Inferior parietal cortex (tissue), 1 donor: Measurements from ENCODE around the gene CHCHD6.

Experiments
- DNase-seq: peaks from one replicate; pipeline ENCODE4 v3.0.0-alpha.2; 2016; ENCODE audit errors: extremely low spot score

The CHCHD6 gene

DNA sequence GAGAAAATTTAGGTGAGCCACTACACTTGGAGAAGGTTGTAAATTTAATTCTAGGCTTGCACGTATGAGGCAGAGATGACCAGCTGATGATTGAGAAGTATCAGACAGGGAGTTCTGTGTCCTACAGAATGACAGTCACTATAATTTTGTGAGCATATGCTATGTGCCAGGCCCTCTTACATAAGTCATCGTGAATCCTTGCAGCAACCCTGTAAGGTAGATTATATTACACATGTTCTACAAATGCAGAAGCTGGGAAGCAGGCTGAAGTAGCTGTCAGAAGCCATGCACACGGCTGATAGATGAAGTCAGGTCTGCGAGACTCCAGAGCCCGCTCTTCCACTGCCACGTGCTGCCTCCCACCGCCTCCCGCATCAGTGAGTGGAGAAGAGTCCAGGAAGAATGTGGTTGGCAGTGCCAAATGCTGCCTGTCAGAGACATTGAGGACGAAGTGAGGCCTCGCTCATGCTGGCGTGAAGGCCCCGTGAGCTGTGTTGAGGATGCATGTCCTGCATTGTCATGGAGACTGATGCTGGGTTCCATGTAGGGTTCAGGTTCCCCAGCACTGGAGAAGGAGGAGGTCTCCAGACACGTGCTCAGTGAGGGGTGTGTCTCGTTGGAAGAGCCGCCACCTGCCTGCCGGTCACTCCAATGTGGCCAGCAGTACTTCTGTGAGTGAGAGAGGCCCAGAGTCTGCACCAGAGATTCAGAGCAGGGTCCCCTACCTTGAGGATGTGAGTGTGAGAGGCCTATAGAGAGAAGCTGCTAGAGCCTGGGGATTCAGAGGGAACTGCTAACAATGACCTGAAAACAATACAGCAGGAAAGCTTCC, 155.6 kb downstream of the CHCHD6 start:
- no peak for DNase-seq

DNA sequence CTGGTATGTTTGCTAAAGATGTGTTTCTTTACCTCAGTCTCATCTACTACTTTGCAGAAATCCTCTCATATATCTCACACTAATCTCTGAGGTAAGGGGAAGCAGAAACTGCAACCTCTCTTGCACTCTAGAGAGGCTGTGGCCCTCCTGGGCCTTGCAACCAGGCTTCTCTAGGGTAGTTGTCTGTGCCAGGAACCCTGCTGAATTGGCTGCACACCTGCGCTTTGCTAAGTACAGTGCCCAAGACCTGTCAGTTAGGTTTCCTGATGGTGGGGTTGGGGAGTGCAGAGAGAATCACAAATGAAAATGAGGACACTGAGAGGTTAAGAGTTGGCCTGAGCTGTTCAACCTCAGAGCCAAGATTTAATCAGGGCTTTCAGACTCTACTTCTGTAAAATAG, 161.7 kb downstream of the CHCHD6 start:
- DNase-seq = no peak

DNA sequence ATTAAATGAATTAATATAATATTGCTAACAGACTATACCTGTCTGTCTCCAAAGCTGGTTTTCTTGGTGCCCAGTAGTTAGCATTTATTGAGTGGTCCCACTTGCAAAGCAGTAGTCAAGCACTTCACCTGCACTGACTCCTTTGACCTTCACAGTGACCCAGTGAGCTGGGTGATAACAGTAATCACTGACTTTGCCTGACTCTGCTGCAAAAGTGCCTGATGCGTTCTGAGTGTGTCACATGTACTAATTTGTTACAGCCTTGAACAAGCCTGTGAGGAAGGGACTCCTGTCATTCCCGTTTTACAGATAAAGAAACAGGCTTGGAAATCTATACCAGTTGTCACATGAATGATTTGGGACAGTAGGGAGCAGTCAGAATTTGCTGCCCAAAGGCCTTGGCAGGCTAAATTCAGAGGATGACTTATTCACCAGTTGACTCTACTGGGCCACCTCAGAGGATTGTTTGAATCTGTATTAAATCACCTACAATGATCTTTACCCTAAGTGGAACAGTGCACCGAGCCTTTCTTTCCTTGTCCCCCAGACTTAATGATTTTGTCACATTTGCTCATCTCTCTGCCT, 162.2 kb downstream of the CHCHD6 start:
- DNase-seq = no peak

- no peak for DNase-seq
These were observed 163.3 kb downstream of the CHCHD6 start for GRCh38 chr3:126867190-126867862.

GRCh38 chr3:126867863-126868200, 163.8 kb downstream of the CHCHD6 start:
- no peak for DNase-seq

GRCh38 chr3:126870608-126871210, 166.7 kb downstream of the CHCHD6 start:
- DNase-seq = peak; percentile 68

GRCh38 chr3:126872701-126873342, 168.8 kb downstream of the CHCHD6 start:
- no peak for DNase-seq

DNA sequence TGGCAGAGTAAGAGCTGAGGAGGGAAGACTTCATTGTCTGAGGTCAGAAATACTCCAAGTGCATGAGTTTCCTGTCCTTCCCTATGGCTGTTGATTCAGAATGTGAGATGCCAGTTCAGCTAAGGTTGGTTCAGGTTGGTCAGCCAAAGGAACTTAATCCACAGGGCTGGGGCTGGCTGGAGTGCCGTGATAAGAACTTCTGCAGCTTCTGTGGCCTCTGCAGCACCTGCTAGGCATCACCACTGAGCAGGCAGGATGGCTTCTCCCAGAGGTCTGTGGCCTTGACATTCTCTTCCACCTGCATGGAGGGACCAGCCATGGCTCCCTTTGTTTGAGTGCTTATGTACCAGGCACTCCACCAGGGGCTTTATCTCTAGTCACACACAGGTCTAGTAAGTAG, 169.4 kb downstream of the CHCHD6 start:
- DNase-seq = no peak

DNA sequence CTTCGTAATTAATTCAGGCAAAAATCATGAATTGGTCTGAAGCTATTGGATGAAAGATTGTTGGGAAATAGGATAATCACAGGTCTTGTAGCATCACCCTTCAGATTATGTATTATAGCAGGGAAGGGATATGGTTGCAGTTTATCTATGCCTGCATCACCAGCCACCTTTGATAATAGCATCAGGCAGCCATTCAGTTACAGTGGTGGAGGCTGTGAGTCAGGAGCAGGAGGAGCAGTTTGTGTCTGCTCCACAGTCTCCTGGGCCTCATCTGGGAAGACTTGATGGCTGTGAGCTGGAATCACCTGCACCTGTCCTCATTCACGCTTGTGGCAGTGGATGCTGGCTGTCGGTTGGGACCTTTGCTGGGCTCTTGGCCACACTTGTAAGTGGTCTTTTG, 174.6 kb downstream of the CHCHD6 start:
- DNase-seq = no peak

DNA sequence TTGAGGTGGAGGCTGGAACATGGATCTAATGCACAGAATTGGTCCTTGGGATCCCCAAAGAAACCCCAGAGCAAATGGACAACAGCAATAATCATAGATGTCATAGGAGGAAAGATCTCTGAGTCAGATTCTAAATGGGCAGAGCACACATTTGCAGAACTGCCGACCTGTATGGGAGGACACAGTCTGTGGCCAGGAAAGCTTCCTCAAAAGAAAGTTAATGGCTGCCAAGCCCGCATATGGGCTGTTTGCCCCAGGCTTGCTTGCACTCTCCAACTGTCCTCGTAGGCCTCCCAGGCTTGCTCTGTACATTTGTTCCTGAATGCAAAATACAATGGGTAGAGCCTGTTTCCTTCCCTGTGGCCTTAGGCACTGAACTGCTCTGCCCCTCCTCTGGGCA, 176.9 kb downstream of the CHCHD6 start:
- no peak for DNase-seq

DNA sequence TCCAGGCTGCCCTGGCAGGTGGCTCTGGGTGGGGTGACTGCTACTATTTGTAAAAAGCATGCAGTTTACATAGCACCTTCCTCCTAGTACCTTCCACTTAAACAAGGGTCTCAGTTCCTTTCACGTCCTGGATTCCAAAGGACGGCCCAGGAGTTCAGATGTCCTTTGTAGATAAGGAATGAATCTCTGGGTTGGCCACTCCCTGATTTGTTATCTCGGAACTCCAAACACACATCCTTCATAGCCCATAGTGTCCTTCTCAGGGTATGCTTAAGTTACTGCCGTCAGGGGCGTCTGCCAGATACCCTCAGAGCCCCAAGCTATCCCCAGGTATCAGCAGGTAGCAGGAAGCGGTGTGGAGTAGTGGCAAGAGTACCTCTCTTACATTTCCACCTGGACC, 177.8 kb downstream of the CHCHD6 start:
- DNase-seq = no peak

- DNase-seq = no peak
These were observed 179.2 kb downstream of the CHCHD6 start for GRCh38 chr3:126883241-126883640.

DNA sequence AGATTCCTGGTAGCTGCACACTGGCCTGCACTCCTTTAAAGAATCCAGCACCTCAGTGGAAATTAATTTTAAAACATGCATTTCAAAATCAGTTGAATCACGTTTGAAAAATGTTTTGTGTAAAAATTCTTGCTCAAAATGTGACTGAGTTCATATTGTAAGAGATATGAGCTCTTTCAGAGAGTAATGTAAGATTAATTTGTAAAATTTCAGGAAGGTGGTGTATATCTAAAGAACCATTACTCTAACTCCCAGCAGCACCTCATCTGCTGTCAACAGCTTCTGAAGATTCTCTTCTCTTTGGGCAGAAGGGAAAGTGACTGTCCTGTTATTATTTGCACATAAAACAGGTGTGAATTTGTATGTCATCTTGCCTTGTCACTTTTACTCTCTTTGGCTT, 181.4 kb downstream of the CHCHD6 start:
- no peak for DNase-seq

DNA sequence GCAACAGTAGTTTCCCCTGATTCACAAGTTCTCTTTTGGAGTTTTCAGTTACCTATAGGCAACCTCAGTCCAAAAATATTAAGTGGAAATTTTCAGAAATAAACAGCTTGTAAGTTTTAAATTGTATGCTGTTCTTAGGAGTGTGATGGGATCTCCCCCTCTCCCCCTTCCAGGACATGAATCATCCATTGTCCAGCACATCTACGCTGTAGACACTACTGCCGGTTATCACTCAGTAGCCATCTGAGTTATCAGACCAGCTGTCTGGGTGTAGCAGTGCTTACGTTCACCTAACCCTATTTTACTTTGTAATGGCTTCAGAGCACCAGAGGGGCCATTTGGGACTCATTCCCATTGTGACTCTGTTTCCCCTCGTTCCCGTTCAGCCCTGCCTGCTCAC, 182.2 kb downstream of the CHCHD6 start:
- no peak for DNase-seq

DNA sequence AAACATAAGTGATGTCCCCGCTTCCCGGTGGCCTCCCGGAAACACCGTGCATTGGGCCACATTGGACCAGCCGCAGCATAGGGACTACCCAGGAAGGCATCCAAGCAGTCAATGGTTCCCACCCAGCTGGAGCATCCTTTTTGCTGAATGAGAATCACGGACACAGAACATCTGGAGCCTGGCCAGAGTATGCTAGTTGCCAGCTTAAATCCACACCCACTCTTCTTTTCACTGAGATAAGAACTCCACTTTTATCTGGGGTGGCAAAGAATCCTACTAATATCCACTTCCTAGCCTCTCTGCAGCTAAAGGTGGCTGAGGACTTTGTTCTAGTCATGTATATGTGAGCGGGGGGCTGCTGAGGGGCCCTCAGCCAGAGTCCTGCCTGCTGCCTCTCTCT, 183.6 kb downstream of the CHCHD6 start:
- no peak for DNase-seq

DNA sequence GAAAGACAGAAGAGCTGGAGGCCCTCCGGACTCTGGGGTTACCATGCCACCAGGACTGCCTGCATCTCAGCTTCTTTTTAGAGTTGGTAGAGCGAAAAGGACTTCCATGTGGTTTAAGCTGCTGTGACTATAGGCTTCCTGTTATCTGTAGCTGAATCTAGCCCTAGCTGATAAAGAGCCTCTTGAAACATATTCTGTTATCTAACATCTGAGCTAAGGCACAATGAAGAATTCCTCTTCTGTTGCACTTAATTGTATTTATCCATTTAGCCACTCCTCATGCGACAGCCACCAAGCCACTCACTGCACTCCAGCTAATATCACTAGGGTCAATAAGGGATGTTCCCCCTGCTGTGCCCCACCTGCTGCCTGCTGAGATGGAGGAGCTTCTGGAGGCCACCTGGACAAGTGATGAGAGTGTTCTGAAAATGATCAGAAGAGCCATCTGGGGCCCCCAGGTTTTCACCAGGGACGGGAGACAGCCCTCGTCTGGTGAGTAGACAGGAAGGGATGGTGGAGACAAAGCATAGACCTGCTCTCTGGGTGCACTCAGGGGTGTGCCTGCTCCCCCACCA, 184.2 kb downstream of the CHCHD6 start:
- no peak for DNase-seq

DNA sequence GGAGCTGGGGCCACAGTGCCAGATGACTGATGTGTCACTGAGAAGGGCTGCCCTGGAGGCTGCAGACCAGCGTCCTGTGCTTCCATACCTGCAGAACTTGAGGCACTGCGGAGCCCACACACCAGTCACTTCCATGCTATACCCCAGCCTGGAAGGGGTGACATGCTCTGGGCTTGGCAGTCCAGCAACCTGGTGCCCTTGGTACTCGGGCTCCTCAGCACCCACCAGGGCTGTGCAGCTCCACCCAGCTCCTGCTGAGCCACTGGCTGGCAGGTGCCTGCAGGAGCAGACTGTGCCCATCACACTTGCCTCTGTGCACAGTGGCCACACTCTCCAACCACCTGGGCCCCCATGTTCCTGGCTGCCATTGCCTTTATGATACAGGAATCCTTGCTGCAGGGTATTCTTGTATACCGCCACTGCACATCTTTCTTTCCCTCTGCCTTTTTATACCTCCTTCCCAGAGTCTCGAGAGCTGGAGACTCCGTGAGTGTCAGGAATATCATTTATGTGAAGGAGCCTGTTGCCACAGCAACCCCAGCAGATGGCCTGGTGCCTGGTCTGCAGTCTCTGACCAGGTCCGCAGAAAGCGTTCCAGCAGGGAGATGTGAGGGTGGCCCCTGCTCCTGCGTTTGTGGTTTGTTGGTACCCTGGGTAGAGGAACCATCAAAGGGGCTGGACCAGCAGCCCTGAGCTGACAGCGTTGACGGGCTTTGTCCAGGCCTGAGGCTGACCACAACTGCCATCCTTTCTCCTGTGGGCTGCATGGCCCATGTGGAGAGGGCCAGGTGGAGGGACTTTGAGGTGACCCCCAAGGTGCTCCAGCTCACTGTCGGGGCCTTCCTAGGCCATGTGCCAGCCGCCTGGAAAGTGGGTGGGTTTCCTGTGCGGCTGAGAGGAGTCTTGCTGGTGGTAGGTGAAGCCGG, 185.5 kb downstream of the CHCHD6 start:
- DNase-seq = no peak

DNA sequence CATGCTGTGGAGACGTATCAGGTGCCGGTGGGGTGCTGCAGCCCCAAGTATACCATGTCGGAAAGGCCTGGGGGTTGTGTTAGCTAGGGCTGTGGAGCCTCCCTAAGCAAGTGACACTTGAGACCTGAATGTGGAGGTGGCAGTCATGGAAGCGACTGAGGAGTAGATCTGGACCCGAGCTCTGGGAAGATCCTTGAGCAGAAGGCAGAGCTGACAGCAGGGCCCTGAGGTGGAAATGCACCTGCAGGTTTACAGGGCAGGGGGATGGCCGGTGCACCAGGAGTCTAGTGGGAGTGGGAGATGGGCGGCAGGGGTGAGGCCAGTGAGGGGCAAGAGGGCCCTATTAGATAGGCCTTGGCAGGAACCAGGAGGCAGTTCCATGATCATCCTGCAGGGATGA, 187.1 kb downstream of the CHCHD6 start:
- DNase-seq = no peak

DNA sequence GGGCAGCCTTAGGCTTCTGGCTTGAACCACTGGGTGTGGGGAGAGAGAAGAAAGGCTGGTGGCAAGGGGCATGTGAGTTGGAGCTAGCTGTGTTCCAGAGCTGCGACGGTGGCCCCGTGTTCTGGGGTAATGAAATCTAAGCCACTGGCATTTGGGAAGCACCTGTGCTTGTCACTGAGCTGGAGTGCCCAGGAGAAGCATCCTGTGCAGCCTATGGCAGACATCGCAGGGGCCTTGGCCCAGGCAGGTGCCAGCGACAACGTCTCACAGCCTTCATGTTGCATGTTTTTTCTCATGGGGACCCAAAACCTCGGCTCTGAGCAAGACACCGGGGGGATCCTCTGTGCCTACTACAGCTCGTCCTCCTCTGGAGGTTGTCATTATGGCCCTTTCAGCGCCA, 187.8 kb downstream of the CHCHD6 start:
- DNase-seq = no peak

DNA sequence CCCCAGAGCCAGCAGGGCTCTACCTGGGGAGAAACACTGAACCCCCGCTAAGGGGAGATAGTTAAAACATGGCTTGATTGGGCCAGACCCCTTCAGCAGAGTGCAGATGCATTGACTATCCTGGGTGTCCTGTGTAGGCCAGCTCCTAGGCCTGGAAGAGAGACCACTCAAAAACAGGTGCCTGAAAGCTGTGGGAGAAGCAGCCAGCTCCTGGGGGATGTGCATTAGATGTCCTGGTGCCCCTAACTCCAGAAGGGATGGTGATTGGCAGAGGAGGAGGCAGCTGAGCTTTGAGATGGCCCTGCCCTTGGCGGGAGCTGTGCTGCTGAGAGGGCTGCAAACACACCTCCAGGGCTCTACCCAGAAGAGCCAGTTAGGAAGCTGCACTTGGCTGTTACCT, 189.6 kb downstream of the CHCHD6 start:
- DNase-seq = no peak

DNA sequence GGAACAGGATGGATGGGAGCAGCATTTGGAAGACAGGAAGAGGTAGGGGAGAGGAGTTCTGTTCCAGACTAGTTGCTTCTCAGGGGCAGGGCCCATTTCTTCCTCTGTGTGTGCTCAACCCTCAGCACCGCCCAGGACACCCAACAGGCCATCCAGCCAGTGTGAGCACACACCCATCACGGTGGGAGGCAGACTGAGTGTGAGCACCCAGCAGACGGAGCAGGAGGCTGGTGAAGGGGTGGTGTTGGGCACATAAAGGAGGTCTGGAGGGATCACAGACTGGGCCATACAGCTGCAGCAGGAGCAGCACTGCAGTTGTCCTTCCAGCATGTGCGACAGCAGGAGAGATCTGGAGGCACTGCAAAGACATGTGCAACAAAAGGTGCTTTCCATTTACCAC, 190.4 kb downstream of the CHCHD6 start:
- DNase-seq = no peak
